ENCODE results near the gene CACNA1A.
"Not testable (repeated sequence)": the region's sequence is repeated elsewhere in the genome, so short reads cannot be mapped to it uniquely, and the experiment has no call there.

The CACNA1A gene

GRCh38 chr19:13427273-13428051 lies 78.8 kb downstream of the CACNA1A start:
- no peak for DNase-seq (ENCODE audit: low read depth)

GRCh38 chr19:13425875-13426274 lies 80.4 kb downstream of the CACNA1A start:
- not testable (repeated sequence) for DNase-seq (ENCODE audit: low read depth)

DNA sequence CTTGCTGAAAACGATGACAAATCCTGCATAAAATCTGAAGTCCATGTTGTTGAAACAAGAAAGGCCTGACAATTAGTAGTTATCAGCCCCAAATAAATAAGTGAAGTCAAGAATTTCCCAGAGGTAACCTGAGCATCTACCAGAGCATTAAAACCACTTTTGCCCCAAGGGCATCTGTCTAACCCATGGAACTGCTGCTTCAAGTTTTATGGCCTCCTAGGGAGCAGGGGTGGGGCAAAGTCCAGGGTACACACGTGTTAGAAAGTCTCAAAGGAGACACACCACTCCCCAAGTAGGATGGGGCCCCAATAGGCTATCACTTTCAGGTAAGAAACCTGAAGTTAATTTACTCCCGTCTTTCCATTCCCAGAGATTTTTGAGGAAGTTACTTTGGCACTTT lies 81.1 kb downstream of the CACNA1A start:
- no peak for DNase-seq (ENCODE audit: low read depth)

DNA sequence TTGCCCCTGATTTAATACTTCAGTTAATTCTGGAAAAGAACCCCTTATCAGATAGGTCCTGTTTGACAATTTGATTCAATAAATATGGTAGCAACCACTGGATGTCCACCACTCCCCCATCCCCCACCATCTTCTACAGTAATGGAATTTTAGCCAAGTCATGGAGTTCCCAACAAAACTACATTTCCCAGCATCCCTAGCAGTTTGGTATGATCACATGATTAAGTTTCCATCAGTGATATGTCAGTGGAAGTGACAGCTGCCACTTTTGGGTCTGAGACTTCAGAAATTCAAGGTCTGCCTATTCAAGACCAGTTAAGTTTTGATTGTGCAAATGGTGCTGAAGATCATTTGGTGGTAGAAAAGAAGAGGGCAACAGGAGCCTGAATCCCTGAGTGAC lies 85.5 kb downstream of the CACNA1A start:
- no peak for DNase-seq (ENCODE audit: low read depth)

- DNase-seq (ENCODE audit: low read depth) = no peak
Observed at GRCh38 chr19:13417054-13417453, 89.2 kb downstream of the CACNA1A start.

- no peak for DNase-seq (ENCODE audit: low read depth)
Observed at GRCh38 chr19:13411899-13412298, 94.4 kb downstream of the CACNA1A start.

GRCh38 chr19:13410946-13411345 lies 95.3 kb downstream of the CACNA1A start:
- DNase-seq (ENCODE audit: low read depth) = no peak

DNA sequence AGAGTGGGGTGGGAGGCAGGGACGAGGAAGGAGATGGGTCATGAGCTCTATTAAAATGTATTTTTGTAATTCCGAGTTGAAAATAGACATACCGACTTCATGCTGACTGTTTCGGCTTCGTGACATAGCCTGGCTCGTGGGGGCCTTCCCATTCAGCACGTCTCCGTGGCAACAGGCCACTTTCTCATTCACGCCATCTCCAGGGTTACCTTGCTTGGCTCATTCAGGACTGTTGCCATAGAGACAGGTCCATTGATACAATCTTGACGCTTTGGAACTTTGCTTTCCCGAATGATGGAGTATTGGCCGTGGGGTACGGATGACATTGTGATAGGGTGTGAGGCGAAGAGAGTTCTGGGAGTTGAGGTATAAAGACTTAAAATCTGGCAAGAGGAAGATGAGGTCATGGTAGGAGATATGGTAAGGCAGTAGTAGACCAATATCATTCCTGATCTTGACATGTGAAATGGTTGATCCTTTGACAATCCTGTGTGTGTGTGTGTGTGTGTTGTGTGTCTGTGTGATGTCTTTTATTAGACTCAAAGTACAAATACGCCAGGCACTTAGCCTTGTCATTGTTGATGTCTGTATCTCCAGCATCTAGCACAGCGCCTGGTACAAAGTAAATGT lies 97.3 kb downstream of the CACNA1A start:
- DNase-seq (ENCODE audit: low read depth) = no peak

DNA sequence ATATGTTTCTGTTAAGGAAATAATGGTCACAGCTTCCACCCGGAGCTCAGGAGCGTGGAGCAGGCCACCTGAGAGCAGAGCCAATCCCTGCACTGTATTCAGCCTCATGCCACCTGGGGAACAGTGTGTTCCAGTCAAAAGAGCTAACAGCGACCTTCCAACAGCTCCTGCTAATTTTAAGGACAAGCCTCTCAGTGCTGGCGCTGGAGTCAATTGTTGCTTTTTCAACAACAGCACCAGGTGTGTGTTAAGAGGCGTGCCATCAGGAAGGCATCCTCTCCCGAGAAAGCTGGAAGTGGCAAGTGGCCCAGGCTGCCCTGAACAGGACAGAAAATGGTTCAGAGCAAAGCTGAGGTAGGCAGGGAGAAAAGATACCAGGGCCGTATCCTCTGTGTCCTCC lies 102.0 kb downstream of the CACNA1A start:
- no peak for DNase-seq (ENCODE audit: low read depth)

GRCh38 chr19:13401388-13401787 lies 104.9 kb downstream of the CACNA1A start:
- no peak for DNase-seq (ENCODE audit: low read depth)

GRCh38 chr19:13400296-13400695 lies 106.0 kb downstream of the CACNA1A start:
- no peak for DNase-seq (ENCODE audit: low read depth)

DNA sequence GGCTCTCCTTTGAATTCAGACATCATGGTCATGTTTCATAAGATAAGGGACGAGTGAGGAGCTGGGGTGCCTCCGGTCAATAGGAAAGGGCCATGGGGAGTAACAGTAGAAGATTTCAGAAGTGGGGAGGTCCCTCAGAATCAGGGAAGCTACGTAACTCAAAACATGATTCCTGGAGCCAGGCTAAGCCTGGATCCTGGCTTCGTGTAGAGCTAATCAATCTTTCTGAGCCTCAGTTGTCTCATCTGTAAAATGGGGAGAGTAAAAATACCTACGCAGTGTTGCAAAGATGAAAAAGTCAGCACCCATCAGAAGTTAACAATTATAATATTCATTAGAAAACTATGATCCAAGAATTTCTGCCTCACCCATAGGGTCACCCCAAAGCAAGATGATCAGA lies 106.5 kb downstream of the CACNA1A start:
- no peak for DNase-seq (ENCODE audit: low read depth)

- no peak for DNase-seq (ENCODE audit: low read depth)
Observed at GRCh38 chr19:13398780-13399726, 107.2 kb downstream of the CACNA1A start.

DNA sequence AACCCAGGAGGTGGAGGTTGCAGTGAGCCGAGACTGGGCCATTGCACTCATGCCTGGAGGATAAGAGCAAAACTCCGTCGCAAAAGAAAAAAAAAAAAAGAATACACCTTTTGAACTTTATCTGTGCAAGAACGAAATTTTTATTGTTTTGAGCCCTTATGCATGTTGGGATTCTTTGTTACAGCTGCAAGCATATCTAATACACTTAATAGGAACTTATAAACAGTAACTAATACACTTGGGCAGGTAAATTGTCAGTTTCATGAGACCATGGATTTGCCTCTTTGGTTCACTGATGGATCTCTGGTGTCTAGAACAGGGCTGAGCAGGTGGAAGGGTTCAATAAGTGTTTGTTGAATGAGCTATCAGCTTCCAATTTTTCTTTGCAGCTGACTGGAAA lies 108.1 kb downstream of the CACNA1A start:
- DNase-seq (ENCODE audit: low read depth) = no peak

DNA sequence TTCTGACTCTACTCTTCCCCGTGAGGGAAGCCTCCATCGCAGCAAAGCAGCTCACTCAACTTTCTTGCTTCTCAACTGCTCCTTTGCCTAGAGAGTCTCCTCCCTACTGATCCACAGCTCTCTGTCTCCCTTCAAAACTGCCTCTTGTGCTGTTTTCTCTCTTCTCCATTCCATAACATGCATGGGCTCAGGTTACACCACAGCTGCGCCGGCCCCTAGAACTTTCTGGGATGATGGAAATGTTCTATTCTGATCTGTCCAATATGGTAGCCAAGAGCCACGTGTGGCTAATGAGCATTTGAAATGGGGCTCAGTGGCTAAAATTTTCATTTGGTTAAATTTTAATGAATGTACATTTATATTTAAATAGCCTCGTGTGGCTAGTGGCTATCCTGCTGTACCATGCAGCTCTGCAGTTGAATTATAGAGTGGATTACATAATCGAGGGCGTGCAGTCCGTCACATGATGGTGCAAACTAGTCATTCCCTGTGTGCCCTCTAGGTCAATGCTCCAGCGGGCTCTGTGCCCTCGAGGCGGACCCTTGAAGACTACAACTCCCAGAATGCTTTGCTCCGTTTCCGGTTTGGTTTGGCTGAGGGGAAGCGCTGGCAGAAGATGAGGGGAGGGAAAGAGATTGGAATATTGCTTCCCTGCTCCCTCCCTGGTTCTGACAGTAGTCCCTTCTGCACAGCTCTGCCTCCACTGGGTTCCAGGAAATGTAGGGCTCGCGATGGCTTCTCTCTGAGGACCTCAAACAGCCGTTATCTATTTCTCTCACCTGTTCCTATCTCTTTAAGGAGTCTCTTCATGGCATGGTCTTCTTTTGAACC lies 109.8 kb downstream of the CACNA1A start:
- DNase-seq (ENCODE audit: low read depth) = no peak

- no peak for DNase-seq (ENCODE audit: low read depth)
Observed at GRCh38 chr19:13382633-13382938, 123.7 kb downstream of the CACNA1A start.

- DNase-seq (ENCODE audit: low read depth) = no peak
Observed at GRCh38 chr19:13381827-13382632, 124.2 kb downstream of the CACNA1A start.

- no peak for DNase-seq (ENCODE audit: low read depth)
Observed at GRCh38 chr19:13376537-13376936, 129.7 kb downstream of the CACNA1A start.

DNA sequence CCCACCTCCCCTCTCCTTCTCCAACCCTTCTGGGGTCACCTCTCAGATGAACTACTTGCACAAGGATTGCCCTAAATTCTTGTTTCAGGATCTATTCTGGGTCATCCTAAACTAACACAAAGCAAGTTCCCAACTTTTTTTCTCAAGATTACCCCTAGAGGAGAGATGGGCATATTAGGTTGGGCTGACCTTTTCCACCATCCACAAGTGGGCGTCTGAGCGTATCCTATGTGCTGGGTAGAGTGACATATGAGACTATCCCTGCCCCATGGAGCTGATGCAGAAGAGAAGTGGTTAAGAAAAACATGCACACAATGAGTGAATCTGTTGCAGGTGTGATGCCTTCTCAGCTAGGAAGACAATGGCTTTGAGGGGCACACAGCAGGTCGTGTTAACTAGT lies 132.7 kb downstream of the CACNA1A start:
- no peak for DNase-seq (ENCODE audit: low read depth)

DNA sequence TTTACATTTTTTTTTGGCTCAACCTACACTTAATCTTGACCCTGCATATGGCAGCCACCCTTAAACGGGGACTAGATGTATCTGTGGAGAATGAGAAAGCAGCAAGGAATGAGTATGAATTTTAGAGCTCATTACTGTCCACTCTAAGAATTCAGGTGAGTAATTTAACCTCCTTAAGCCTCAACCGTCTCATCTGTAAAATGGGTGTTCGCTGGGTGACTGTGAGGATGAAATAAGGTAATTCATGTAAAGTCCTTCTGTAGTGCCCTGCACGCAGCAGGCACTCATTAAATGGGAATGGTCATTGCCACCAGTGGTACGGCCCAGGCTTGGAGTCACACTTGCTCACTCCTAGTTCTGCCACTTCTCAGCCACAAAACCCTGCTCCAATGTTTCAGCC lies 135.3 kb downstream of the CACNA1A start:
- DNase-seq (ENCODE audit: low read depth) = no peak

DNA sequence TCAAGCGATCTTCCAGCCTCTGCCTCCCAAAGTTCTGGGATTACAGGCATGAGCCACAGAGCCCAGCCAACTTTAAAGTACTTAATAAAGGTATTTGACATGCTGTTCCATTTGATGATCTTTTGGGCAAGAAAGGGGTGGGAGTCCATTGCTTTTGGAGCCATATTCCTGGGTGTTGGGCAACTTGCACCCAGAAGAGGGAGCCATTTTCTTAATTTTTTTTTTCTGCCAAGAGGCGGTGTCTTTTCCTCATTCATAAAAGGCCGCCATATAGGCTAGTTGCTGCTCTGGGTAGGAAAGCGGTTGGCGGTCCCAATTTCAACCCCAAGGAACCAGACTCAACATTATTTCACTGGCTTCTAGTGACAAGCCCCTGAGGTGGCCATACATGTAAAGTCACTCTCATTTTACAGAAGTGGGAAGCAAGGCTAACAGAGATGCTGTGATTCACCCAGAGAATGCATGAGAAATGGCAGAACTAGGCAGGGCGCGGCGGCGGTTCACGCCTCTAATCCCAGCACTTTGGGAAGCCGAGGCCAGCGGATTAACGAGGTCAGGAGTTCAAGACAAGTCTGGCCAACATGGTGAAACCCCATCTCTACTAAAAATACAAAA lies 139.6 kb downstream of the CACNA1A start:
- no peak for DNase-seq (ENCODE audit: low read depth)
